GM23338 (cell line): ENCODE data around the gene IFI6. TPM values are rescaled to one million over a fixed set of nuclear protein-coding genes. Genes with fewer than 3 reads are reported as not detected.

Source experiments
- ATAC-seq: fragments of 200-7000 bp; cut with Tn5 transposase; 3 replicates; pipeline ENCODE4 v1.9.1; 2020
- DNase-seq: peaks from one replicate; pipeline ENCODE4 v3.0.0-alpha.2; 2015; ENCODE audit warnings: low spot score
- H2AFZ ChIP-seq: fragments of 200-600 bp; sonication (generic); 2 replicates; pipeline ENCODE4 v1.8.0; 2016; ENCODE audit warnings: antibody characterized with exemption, mild to moderate bottlenecking, moderate library complexity
- H3F3A ChIP-seq: fragments of 200-600 bp; sonication (generic); replicated peaks from 2 replicates; pipeline ENCODE4 v1.8.0; 2017; ENCODE audit warnings: antibody characterized with exemption, mixed run types, low read depth
- H3K27ac ChIP-seq: fragments of 200-600 bp; sonication (generic); 2 replicates; pipeline ENCODE4 v1.6.1; 2016; ENCODE audit warnings: low read depth
- H3K27me3 ChIP-seq: fragments of 200-600 bp; sonication (generic); 2 replicates; pipeline ENCODE4 v1.8.0; 2016; ENCODE audit warnings: mild to moderate bottlenecking, mixed run types, moderate library complexity; ENCODE audit not compliant: insufficient read depth
- H3K36me3 ChIP-seq: fragments of 200-600 bp; sonication (generic); 2 replicates; pipeline ENCODE4 v1.8.0; 2016; ENCODE audit warnings: mild to moderate bottlenecking; ENCODE audit not compliant: insufficient read depth
- H3K4me1 ChIP-seq: fragments of 200-600 bp; sonication (generic); 2 replicates; pipeline ENCODE4 v1.8.0; 2016; ENCODE audit warnings: mild to moderate bottlenecking, moderate library complexity; ENCODE audit not compliant: insufficient read depth
- H3K4me2 ChIP-seq: fragments of 200-600 bp; sonication (generic); 2 replicates; pipeline ENCODE4 v1.7.1; 2017; ENCODE audit warnings: mixed run types
- H3K4me3 ChIP-seq: fragments of 200-600 bp; sonication (generic); 2 replicates; pipeline ENCODE4 v1.6.1; 2016; ENCODE audit warnings: mixed run types
- H3K79me2 ChIP-seq: fragments of 200-600 bp; sonication (generic); replicated peaks from 2 replicates; pipeline ENCODE4 v1.8.0; 2017; ENCODE audit warnings: mild to moderate bottlenecking; ENCODE audit not compliant: insufficient read depth
- H3K9me2 ChIP-seq: fragments of 200-600 bp; sonication (generic); 2 replicates; pipeline ENCODE4 v1.8.0; 2017; ENCODE audit not compliant: insufficient read depth
- H4K20me1 ChIP-seq: fragments of 200-600 bp; sonication (generic); replicated peaks from 2 replicates; pipeline ENCODE4 v1.8.0; 2017; ENCODE audit warnings: mild to moderate bottlenecking; ENCODE audit not compliant: insufficient read depth
- H3K27ac Mint-ChIP-seq: 2 replicates; pipeline ENCODE4 v1.8.0; 2020; ENCODE audit warnings: inconsistent platforms, mild to moderate bottlenecking, moderate library complexity, mixed read lengths
- H3K27me3 Mint-ChIP-seq: 3 replicates; pipeline ENCODE4 v1.8.0; 2022; ENCODE audit warnings: low read depth, mild to moderate bottlenecking, moderate library complexity, mixed read lengths, inconsistent platforms; ENCODE audit not compliant: insufficient read depth, poor library complexity
- H3K36me3 Mint-ChIP-seq: 3 replicates; pipeline ENCODE4 v1.8.0; 2021; ENCODE audit warnings: low read depth, mild to moderate bottlenecking, inconsistent platforms, moderate library complexity, mixed read lengths
- H3K4me1 Mint-ChIP-seq: 3 replicates; pipeline ENCODE4 v1.8.0; 2020; ENCODE audit warnings: mild to moderate bottlenecking, inconsistent platforms, mixed read lengths
- H3K4me3 Mint-ChIP-seq: 3 replicates; pipeline ENCODE4 v1.8.0; 2021; ENCODE audit warnings: moderate library complexity, mild to moderate bottlenecking, inconsistent platforms, mixed read lengths
- H3K9me3 Mint-ChIP-seq: 3 replicates; pipeline ENCODE4 v1.8.0; 2020; ENCODE audit warnings: moderate library complexity, mild to moderate bottlenecking, inconsistent platforms, mixed read lengths
- CREB1 ChIP-seq: fragments of 250-450 bp; sonication (Bioruptor Pico); IDR thresholded peaks from 2 replicates; pipeline ENCODE4 v1.5.0; 2020; ENCODE audit warnings: low read depth, mild to moderate bottlenecking, moderate library complexity
- CTCF ChIP-seq, 2 experiments: fragments of 200-600 bp in 1 of 2; sonication (generic) in 1 of 2; conservative IDR thresholded peaks; 2 replicates each; pipeline versions ENCODE4 v1.5.1 to v1.6.1; 2016 to 2017; ENCODE audit warnings: antibody characterized with exemption in 2 of 2, low read depth in 2 of 2, mild to moderate bottlenecking in 2 of 2, moderate library complexity in 1 of 2
- REST ChIP-seq: IDR thresholded peaks from one replicate; pipeline ENCODE4 v1.6.1; 2018; ENCODE audit warnings: antibody characterized with exemption; ENCODE audit not compliant: unreplicated experiment
- polyA plus RNA-seq: library from polyadenylated mRNA; unstranded; fragments of >200 nt; fragmentation: Nextera tagmentation; extraction: Ambion mirVana; gene quantifications from 2 replicates; pipeline ENCODE4 v1.2.1, GENCODE V29; 2016
- small RNA-seq: library from RNA; depleted of rRNA; stranded (forward); fragments of <200 nt; gene quantifications from one replicate; pipeline ENCODE3, GENCODE V24; 2014; ENCODE audit warnings: low replicate concordance
- total RNA-seq: library from RNA; depleted of rRNA; stranded (reverse); fragments of >200 nt; shearing (Covaris generic); gene quantifications from 2 replicates; pipeline ENCODE4 v1.2.3, GENCODE V29; 2014; rRNA removed

The IFI6 gene
- total and polyA plus RNA-seq, 2 experiments from 2014 or later: 6.3 to 16.0 TPM

GRCh38 chr1:27617420-27617819 lies 54.6 kb downstream of the IFI6 start (continued):
- TF ChIP-seq REST: no peak
- TF ChIP-seq CREB1 (CRISPR knock-in tag): no peak

- H3K4me1 ChIP-seq: peaks cover 9% of the 10 kb centered on the region; the same call in 1 of the 2 replicates
- H3K4me3 ChIP-seq: no peak overlapping the region
- H3K4me3 Mint-ChIP-seq: peak overlapping the region; percentile 17; the same call in 1 of the 3 replicates
- H3K9me3 Mint-ChIP-seq: no peaks in the 10 kb centered on the region; the same call in 2 of the 3 replicates
- H3K79me2 ChIP-seq: no peaks in the 10 kb centered on the region
- H3K36me3 Mint-ChIP-seq: no peaks in the 10 kb centered on the region; the same call in 2 of the 3 replicates
- DNase-seq: peak; percentile 63
- peak; percentile 20 for ATAC-seq
- H3K9me2 ChIP-seq: no peaks in the 10 kb centered on the region
- no peak overlapping the region for H3K27ac Mint-ChIP-seq
- no peak overlapping the region for H2AFZ ChIP-seq
- peak; percentile 39 to 72 for TF ChIP-seq CTCF (conservative IDR thresholded peaks at IDR 0.05; ENCODE audit: low read depth in 2 of 2)
- TF ChIP-seq REST: no peak
- no peak overlapping the region for H3K4me2 ChIP-seq
- peaks cover 18% of the 10 kb centered on the region for H3K27me3 Mint-ChIP-seq
- peaks cover 6% of the 10 kb centered on the region; the same call in 1 of the 2 replicates for H3K27me3 ChIP-seq
- H3F3A ChIP-seq: peaks cover 21% of the 10 kb centered on the region
- H3K27ac ChIP-seq: no peak overlapping the region
- H4K20me1 ChIP-seq: no peaks in the 10 kb centered on the region; the same call in 1 of the 2 replicates
- H3K4me1 Mint-ChIP-seq: peaks cover 18% of the 10 kb centered on the region
- no peaks in the 10 kb centered on the region for H3K36me3 ChIP-seq
These were observed 55.6 kb downstream of the IFI6 start for GRCh38 chr1:27616441-27616840.

Small RNA genes within 50 kb of the gene (small RNA-seq; reads per million reads assigned to genes)
- gene AL031729.1 (not detected), gene RNU6-424P (not detected), gene RNU6-949P (not detected)

Other genes starting within 250 kb of the IFI6 start
- gene WASF2, start 182.0 kb downstream of the IFI6 start, total RNA-seq: 37.2 and 40.9 TPM in 2 replicates
- 89.5 and 95.6 TPM in 2 replicates for gene WASF2, start 182.0 kb downstream of the IFI6 start, polyA plus RNA-seq
- 19.1 and 22.2 TPM in 2 replicates for gene AHDC1, start 68.0 kb downstream of the IFI6 start, total RNA-seq
- 6.8 and 8.3 TPM in 2 replicates for gene AHDC1, start 68.0 kb downstream of the IFI6 start, polyA plus RNA-seq
- 0.16 and 0.56 TPM in 2 replicates for gene FGR, start 37.0 kb downstream of the IFI6 start, total RNA-seq
- 0.42 and 0.53 TPM in 2 replicates for gene FGR, start 37.0 kb downstream of the IFI6 start, polyA plus RNA-seq
- gene FAM76A, start 53.8 kb upstream of the IFI6 start, total RNA-seq: 12.5 and 22.6 TPM in 2 replicates
- 12.7 and 13.8 TPM in 2 replicates for gene FAM76A, start 53.8 kb upstream of the IFI6 start, polyA plus RNA-seq
- 9.0 and 13.7 TPM in 2 replicates for gene STX12, start 101.0 kb upstream of the IFI6 start, total RNA-seq
- 5.1 and 6.1 TPM in 2 replicates for gene STX12, start 101.0 kb upstream of the IFI6 start, polyA plus RNA-seq
- 50.5 and 53.8 TPM in 2 replicates for gene PPP1R8, start 158.6 kb upstream of the IFI6 start, total RNA-seq
- gene PPP1R8, start 158.6 kb upstream of the IFI6 start, polyA plus RNA-seq: 13.4 and 13.6 TPM in 2 replicates
- gene THEMIS2, start 200.4 kb upstream of the IFI6 start, total RNA-seq: 19.3 and 32.4 TPM in 2 replicates
- gene THEMIS2, start 200.4 kb upstream of the IFI6 start, polyA plus RNA-seq: 8.1 and 10.0 TPM in 2 replicates
- gene RPA2, start 242.4 kb upstream of the IFI6 start, total RNA-seq: 47.0 and 55.5 TPM in 2 replicates
- gene RPA2, start 242.4 kb upstream of the IFI6 start, polyA plus RNA-seq: 58.4 and 60.8 TPM in 2 replicates